Central memory CD4-positive, alpha-beta T cell (primary cell): ENCODE data around the gene NT5C1A.
A peak's percentile ranks its signal among the peaks of the same experiment; 100 is the strongest.

Source experiments
- DNase-seq: peaks from one replicate; pipeline ENCODE4 v3.0.0; 2022

NT5C1A gene

DNA sequence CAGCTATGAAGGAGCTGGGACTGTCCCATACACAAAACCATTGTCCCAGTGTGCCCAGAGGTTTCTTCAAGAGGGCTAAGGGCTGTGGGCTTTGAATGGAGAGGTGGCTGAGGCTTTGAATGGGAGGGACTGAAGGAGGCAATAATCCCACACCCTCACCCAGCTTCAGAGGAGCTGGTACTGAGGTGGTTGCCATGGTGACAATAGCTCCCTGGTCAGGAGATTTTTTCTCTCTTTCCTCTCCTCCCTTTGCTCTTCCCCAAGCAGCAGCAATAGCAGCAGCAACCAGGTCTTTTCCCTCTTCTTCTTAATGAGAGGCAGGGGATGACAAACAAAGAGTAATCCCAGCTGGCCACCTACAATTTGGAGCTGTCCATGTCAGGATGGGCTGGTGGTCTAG lies 17.7 kb upstream of the NT5C1A start:
- no peak for DNase-seq

DNA sequence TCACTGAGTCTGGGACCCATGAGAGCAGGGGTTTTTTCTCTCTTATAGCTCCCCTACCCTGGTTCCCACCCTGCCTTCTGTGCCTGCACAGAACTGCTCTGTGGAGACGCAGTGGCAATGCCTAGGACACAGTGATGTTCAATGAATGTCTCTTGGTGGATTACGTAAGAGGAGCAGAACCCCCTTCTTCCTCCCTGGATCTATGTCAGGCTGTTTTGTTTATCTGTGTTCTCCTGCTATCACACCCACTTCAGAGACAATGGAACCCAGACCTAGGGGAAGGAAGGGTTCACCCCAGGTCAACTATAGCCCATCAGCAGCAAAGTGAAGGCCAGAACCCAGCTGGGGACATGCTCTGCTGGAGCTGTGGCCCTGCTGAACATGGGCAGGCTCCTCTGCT lies 17.3 kb upstream of the NT5C1A start:
- DNase-seq, result no peak

DNA sequence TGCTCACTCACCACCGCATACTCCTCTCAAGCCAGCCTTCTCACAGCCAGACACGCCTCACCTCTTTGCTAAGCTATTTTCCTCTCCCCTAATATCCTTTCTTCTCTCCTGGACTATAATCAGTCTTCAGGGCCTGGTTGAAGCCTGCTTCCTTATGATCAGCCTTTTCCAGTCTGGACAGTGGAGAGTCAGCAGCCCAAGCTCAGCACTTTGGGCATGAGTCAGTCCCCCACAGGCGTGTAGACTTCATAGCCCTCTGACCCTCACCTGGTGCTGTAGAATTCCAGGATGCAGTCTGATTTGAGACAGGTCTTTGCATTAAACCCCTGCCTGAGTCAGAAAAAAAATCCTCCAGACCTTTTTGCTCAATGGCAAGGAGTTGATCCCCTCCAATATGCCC lies 16.8 kb upstream of the NT5C1A start:
- DNase-seq, result no peak

DNA sequence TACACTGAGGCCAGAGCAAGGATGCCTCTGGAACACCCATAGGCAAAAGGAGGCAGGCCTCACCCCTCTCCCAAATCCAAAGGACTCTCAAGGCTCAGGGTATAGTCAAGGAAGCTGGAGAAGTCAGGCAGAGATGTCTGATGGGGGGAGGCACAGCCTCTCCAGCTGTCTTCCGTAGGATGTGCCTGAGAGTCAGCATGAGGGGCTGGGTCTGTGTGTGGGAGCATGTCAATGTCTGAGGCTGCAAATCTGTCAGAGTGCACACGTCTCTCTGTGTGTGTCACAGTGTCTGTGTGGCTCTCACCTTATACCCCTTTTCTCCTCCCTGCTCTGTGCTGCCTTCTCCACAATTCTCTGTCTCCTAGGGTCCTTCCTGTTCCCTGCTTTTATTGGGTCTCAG lies 15.3 kb upstream of the NT5C1A start:
- no peak for DNase-seq

DNA sequence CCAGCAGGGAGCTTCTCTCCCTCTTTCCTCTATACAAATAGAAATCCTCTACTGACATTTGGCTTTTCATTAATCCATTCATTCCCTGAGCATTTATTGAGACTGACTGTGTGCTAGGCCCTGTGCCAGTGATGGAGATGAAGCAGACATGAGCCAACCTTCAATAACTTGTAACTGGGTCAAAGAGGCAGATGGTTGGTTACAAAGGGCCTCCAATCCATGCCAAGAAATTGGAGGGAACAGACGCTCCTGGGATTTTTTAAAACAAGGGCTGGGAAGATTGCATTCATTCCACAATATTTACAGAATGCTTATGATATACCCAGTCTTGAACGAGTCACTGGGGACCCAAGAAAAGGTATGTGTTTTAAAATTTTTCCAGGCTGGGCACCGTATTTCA lies 13.2 kb upstream of the NT5C1A start:
- no peak for DNase-seq

DNA sequence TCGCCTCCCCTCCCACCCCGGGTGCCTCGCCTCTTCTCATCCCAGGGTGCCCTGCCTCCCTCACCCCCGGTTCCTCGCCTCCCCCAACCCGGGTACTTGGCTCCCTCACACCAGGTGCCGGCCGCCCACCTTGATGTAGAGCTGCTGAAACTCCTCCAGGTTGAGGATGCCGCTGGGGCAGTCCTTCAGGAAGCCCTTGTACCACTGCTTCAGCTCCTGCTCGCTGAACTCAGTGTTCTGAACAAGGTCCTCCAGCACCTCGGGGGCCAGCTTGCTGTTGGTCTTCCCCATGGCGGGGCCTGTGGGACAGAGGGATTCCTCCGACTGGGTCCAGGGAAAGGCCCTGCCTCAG lies 12.4 kb upstream of the NT5C1A start:
- no peak for DNase-seq

DNA sequence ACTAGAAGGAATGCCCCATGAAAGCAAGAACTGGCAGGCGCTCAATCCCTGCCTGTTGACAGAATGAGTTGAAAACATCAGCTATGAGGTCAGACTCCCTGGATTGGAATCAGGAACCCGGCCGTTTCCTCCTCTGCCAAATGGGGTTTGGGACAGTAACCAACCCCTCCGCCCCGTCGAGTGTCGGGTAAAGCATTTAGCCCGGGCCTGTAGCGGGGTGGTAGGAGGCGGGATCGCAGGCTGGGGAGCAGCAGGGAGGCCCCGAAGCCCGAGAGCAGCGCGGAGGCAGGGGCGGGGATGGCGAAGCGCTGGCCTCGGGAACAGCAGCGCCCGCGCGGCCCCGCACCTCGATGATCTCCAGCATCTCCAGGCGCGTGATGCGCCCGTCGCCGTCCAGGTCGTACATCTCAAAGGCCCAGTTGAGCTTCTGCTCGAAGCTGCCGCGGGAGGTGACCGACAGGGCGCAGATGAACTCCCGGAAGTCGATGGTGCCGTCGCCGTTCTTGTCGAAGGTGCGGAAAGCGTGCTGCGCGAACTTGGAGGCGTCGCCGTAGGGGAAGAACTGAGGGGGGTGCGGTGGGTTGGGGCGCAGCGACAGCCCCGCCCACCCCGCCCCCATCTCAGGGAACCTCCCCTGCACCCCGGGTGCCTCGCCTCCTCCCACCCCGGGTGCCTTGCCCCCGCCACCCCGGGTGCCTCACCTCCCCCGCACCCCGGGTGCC lies 11.8 kb upstream of the NT5C1A start:
- peak; percentile 42 for DNase-seq

DNA sequence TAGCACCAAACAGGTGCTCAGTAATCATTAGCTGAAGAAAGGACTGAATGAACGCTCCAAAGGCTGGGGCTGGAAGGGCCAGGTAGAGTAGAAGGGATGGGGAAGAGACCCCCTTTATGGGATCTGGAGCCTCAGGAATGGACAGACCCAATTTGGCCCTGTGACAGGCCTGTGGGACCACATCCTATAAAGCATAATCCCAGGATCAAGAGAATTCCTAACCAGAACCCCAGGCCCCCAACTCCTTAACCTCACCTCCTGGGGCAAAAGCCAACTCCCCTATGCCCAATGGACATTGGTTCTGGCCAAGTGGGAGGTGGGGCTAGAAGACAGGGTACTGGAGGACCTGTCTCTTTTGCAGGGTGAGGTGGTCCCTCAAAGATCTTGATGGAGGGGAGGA lies 10.1 kb upstream of the NT5C1A start:
- DNase-seq, result no peak

DNA sequence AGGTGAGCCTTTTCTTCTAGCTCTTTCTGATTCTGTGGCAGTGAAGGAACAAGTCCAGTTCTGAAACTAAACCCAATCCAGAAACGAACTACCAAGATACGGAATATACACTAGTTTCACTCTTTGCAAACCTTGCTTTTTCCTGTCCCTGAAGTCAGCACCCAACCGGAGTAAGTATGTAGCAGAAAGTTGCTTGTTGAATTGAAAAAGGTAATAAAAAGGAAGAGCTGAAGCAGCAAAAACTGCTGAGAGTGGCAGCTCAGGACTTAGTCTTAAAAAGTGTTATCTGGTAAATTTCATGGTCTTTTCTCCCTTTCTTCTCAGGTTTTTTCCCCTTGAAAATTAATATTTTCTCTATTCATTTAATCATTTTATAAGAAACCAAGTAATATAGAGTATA lies 9.4 kb upstream of the NT5C1A start:
- no peak for DNase-seq

DNA sequence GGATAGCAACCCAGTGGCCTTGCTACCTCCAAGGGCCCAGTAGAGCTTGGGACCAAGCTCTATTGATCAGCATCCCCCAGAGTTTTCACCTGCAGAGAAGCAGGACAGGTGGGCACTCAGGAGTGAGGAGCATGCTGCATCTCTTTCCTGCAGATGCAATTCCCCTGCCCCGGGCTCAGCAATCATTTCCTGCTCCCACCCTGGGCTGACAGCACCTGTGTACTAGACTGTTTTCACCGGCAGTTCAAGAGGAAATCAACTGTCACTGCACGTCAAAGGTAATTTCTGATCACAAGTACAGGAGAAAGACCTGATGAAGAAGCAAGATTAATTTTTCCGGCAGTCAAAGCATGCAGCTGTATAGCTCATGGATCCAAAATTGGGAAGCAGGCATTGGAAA lies 8.8 kb upstream of the NT5C1A start:
- no peak for DNase-seq

DNA sequence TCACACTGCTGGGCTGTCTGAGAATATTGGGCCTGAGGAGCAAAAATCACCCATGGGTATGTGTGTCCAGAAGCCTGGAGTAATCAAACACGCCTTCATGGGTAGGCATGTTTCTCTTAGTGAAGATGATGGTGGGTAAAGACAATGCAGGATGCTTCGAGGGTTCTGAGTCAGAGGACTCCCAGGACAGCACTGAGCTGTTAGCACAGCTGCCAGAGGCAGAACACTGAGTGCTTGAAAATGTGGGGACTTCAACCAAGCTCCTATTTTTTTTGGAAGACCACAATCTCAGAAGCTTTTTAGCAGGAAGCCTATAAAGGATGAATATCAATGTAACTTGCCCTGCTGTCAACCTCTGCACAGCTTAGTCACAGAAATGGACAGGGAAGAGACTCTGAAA lies 7.9 kb upstream of the NT5C1A start:
- DNase-seq, result no peak

DNA sequence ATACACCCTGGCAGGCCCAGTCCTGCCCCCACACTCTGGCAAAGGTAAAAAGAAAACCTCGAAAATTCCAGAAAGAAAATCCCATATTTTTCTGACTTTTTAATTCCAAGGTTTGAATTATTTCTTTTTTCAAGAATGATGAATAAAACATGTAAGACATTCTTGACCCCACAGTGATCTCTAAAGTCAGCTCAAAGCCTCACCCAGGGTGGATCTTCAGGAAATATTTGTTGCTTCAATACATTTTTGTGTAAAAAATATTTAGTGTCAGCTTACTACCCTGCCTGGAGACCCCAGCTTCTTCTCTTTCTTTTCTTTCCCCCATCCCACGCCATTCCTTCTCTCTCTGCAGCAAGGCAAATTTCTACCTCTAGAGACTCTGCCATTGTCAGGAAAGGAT lies 7.0 kb upstream of the NT5C1A start:
- no peak for DNase-seq

DNA sequence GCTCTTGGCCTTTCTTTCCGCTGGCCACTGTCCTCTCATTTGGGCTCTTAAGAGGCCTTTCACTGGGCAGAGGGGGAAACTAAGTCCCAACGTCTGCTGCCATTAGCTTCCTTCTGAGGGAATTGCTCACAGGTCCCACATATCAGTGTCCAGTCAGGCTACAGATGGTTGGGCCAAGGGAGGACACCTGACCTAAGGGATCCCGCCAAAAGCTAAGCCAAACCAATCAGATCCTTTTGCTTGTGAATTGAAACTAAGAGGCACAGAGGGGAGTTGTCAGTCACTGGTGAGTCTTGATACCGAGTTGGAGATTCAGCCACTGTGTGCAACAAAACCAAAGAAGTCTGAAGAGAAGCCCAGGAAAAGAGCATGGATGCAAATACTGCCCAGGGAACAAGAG lies 5.7 kb upstream of the NT5C1A start:
- DNase-seq, result no peak

DNA sequence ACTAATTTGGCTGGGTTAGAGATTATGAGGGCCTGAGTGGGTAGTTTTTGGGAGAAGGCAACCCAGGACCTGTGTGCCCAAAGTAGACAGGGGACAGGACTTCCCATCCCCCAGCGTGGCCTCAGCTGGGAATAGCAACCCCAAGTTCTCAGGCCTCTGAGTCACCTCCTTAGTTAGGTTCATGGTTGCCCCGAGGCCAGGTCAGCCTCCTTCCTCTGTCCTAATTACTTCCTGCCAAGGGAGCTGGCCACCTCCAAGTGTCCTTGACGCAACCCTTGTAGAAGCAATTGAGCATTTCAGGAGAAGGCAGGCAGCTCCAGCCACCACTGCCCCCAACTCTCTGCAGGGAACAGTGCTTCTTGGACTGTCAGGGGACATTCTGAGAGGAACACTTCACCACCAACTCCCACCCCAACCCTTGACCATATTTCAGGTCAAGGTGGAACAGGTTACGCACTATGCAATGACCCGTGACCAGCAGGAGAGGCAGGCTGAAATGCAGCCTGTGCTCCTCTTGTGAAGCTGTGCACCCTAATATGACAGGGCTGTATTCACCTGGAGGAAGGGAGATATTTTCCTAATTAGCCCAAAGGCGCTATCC lies 5.1 kb upstream of the NT5C1A start:
- no peak for DNase-seq

DNA sequence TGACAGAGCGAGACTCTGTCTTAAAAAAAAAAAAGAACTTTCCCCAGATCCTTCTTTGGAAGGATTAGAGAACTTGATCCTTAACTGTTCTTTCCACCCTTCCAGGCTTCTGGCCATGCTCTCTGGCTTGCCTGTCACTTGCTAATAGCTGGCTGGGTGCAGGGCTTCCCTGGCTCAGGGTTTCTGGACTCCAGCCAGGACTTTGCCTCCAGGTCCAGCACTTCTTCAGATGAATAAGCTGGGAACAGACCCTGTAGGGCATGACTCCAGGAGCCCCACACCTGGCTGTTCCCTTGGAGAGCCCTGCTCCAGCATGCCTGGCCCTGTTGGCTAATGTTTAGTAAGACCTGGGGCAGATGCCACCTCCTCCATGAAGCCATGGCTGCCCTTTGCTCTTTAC lies 3.3 kb upstream of the NT5C1A start:
- no peak for DNase-seq

DNA sequence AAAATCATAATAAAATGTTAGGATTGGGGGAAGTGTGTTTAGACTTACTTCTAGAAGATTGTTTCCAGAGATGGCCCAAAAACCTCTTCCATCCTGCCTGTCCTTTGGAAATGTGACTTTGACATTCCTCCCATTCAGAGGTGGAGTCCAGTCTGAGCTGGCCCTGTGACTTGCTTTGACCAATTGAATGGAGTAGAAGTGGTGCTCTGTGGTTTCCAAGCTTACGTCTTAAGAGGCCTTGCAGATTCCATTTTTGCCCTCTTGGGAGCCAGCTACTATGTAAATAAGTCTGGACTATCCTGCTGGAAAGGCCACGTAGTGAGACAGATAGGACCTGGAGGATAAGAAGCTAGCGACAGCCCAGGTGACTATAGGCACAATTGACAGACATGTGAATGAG lies 1.3 kb upstream of the NT5C1A start:
- DNase-seq, result no peak

DNA sequence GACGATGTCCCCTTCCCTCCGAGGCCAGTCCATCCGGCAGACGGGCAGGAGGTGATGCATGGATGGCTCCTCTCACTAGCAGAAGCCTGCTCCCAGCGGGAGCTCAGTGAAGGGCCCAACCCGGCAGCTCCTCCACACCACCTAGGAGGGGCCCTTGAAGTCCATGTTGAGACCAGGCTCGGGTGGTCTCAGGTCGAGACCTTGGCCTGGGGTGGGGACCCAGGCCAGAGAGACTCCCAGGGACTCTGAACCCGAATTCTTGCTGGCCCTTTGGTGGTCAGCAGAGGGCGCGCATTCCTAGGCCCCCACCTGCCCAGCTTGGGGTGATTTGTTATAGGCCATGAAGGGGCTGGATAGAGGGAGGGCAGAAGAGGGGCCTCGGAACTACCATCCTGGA lies 642 bp upstream of the NT5C1A start:
- DNase-seq, result no peak

DNA sequence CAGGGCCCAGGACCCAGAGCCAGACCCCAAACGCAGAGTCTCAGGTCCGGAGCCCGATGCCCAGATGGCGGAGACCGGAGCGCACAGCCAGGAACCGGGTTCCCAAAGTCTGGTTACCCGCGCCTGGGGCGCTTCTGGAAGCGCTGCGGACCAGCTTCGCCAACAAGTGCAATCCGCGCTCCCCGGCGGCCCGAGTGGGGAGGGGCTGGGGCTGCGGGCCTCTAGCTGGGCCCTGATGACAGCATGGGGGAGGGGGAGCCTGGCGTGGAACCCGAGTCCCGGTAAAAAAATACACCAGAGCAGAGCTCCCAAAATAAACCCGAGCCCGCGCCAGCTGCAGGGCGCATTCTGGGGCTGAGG lies 494 bp downstream of the NT5C1A start:
- DNase-seq, result no peak

DNA sequence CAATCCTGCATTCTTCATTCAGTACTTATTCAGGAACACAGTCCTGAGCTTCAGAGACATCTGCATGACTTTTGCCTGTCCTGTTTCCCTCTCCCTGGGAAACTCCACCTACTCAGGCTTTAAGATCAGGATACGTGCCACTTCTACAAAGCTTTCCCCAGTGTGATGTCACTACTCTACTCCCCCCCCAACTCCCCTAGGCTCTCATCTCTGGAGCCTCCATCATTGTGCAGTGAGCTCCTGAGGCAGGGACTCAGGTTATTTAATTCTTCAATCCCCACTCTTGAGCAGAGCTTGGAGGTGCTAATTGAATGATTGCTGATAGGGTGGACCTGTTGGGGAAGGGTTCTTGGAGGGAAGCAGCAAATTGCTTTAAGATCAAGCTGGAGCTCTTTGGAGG lies 1.2 kb downstream of the NT5C1A start:
- no peak for DNase-seq

DNA sequence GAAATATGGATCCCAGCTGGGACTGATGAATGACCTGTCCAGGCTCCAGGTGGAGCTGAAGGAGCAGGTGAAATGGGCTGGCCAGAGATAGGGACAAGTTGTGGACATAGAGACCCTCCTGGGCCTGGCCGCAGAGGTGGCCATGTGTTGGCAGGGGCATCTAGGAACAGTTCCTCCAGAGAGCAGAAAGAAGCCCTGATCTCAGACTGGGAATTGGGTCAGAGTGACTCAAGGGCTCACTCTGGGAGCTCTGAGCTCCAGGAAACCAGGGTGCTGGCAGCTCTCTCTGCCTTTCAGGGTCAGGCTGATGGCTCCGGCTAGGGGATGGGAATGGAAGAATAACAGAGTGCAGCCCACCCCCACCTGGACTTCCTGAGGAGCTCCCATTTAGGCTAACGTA lies 3.0 kb downstream of the NT5C1A start:
- no peak for DNase-seq

DNA sequence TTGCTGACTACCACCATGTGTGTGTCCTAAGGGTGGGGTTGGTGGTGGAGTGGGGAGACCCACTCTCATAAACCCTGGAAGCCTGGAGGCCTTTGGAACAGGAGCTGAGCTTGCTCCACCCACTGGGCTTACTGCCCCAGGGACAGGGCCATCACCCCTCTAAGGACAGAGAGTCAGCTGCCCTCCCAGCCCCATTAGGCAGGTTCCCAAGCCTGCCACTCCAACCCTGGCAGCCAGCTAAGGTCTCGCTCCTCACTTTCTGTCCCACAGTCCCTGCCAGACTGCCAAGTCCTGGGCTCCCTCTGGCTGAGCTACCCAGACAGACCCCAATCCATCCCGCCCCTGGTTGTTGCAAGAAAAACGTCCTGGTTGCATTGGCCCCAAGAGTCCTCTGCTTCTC lies 3.8 kb downstream of the NT5C1A start:
- no peak for DNase-seq

DNA sequence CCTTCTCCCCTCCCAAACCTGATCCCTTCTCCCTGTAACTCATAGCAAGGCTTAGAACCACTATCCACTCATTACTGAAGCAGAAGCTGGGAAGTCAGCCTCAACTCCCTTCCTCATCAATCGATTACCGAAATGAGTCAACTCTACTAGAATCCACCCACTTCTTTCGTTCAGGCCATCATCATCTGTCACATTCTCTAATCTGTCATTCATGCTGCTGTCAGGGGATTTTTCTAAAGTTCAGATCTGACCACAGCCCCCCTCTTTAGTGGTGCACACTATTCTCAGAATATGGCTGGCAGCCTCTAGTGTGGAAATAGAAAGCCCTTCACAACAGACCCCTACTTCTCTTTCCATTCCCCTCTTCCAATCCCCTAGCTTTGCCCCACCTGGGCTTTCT lies 5.1 kb downstream of the NT5C1A start:
- DNase-seq, result no peak

DNA sequence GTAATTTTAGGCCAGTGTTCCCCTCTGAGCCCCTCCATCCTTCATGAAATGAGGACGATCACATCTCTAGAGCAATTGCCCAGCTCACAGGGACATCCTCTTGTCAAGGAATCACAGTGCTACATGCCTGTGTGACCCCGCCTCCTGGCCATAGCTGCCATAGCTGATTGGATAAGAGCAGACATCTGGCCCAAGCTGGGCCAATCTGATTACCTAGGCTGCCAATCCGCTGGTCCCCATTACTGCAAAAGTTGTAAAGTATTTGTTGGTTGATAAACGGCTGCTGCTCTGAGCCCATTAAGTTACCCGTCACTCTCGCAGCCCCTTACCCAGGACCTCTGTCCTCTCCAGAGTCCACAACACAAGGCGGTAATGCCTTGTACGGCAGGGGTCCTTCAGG lies 8.3 kb downstream of the NT5C1A start:
- no peak for DNase-seq

DNA sequence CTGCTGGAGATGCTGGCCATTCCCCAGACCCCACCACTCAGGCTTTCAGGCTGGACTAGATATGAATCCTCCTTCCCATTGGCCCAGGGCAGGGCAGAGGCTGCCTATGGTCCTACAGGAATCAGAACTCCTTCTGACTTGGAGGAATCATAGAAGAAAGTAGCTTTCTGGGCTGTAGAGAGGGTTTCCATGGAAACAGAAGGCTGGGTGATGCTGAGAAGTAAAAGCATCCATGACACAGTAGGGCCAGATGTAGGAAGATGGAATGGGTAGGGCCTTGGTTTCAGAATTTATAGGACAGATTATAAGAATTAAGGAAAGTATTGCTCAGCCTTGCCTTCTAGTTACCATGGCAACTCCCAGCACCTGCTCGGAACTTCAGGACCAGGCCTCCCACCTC lies 9.0 kb downstream of the NT5C1A start:
- DNase-seq, result no peak

DNA sequence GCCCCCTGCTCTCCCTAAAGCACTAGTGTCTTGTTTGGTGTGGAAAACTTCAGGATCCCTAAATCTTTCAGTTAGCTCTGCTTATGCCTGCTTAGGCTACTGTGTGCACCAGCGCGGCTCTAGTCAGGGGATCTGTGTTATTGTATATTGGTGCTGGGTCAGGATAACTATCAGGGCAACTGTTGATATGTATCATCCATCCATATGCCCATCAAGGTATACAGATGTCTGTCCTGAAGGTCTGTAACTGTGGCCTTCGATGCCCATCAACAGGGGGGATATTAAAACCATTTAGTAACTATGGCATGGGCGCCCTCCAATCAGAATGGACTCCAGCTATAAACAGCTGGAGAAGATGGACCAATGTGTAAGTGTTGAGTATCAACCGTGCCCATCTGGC lies 12.4 kb downstream of the NT5C1A start:
- DNase-seq, result no peak

DNA sequence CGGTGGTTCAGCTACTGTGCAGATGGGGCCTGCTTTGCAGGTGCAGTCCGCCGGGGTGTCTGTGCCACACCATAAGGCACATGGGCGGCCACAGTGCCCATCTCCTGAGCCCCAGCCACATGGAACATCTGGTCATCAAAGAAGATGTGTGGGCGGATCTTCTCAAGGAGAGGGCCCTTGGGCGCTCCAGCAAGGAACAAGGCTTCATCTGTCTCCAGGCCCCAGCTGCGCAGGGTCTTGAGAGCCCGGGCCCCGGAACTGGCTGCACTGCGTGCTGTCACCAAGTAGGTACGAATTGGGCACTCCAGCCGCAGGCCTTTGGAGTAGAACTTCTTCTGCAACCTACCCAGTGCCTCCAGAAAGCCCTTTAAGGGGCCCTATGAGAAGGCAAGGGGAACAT lies 12.8 kb downstream of the NT5C1A start:
- no peak for DNase-seq
